ENCODE measurements around the gene CTDSP2.
"Not testable (repeated sequence)": the region's sequence is repeated elsewhere in the genome, so short reads cannot be mapped to it uniquely, and the experiment has no call there.

Gene CTDSP2

GRCh38 chr12:57777367-57777766 is 69.2 kb downstream of the CTDSP2 start:
- DNase-seq: no peak

DNA sequence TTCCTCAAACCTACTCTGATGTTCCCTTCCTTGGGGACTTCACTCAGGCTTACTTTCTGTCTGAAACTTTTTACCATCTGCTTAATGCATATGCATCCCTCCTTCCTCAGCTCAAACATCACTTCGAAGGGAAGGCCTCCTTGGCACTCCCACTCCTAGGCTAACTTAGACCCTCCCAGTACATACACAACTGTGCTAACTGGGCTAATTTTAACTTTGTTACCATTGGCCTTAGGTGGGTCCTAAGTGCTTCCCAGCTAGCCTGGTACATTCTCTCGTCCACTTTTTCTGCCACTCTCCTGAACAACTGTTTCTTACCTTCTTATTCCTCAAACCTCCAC is 70.3 kb downstream of the CTDSP2 start:
- DNase-seq: no peak

DNA sequence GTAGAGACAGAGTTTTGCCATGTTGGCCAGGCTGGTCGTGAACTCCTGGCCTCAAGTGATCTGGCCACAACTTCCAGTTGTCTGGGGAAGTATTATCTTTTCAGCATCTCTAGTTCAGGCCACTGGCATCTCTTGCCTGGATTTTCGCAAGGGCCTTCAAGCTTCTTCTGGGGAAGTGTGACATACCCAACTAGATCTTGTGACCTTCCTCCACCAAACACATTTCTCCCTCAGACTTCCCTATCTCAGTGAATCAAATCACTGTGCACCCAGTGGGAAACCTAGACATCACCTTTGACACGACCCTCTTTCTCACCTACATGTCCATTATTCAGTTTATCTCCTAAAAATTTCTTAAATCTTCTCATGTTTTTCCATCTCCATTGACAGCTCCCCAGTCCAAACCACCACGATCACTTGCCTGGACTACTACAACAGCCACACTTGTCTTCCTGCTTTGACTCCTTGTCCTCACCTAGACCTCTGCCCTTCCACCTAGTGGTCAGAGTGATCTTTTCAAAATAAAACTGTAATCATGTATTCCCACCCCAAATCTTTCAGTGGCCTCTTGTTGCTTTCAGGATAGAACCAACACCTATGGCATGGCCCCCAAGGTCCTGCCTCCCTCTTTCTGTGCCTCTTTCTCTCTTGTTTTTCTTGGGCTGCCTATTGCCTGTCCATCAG is 70.8 kb downstream of the CTDSP2 start:
- DNase-seq: no peak

DNA sequence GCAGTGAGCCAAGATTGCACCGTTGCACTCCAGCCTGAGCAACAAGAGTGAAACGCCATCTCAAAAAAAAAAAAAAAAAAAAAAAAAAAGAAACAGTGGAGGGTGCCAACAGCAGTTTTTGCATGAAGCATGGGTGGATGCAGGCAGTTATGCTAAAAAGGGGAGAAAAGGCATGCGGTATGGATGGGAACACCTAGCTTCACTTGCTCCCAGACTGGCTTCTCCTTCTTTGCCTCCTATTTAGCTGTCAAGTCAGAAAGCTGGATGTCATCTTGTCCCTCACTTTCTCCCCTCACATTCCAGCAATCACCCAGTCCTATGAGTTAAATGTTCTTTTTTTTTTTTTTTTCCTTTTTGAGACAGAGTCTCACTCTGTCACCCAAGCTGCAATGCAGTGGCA is 71.5 kb downstream of the CTDSP2 start:
- DNase-seq: no peak

DNA sequence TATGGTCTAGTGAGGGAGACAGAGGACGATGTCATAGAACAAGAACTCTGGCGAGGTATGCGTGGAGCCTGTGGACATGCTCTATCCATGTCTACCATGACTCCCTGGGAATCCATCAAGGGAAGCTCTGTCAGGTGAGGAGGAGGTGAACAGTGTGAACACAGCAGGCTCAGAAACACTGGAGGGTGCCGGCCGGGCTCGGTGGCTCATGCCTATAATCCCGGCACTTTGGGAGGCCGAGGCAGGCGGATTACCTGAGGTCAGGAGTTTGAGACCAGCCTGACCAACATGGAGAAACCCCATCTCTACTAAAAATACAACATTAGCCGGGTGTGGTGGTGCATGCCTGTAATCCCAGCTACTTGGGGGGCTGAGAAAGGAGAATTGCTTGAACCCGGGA is 71.9 kb downstream of the CTDSP2 start:
- not testable (repeated sequence) for DNase-seq

GRCh38 chr12:57772429-57773322 is 73.9 kb downstream of the CTDSP2 start, which contains the start of gene EEF1AKMT3:
TSS of gene EEF1AKMT3 (plus strand) at chr12:57772614. CDS start at chr12:57772725, 111 bp downstream.
- DNase-seq: no peak

GRCh38 chr12:57771873-57772428 is 74.6 kb downstream of the CTDSP2 start, which contains the start of gene METTL1:
TSS of gene METTL1 (minus strand) at chr12:57772105. CDS start at chr12:57772083, 22 bp downstream.
- peak; percentile 93 for DNase-seq

GRCh38 chr12:57771236-57771872 is 75.2 kb downstream of the CTDSP2 start:
- DNase-seq: peak; percentile 89

GRCh38 chr12:57770734-57771133 is 75.8 kb downstream of the CTDSP2 start:
- no peak for DNase-seq

All from GDM1 (cell line).